ENCODE data around the gene ELK4. TPM values are rescaled to one million over a fixed set of nuclear protein-coding genes. Genes with fewer than 3 reads are reported as not detected.

Gene ELK4
- total RNA-seq, 1 experiment from 2014 or later = 31.2 TPM

DNA sequence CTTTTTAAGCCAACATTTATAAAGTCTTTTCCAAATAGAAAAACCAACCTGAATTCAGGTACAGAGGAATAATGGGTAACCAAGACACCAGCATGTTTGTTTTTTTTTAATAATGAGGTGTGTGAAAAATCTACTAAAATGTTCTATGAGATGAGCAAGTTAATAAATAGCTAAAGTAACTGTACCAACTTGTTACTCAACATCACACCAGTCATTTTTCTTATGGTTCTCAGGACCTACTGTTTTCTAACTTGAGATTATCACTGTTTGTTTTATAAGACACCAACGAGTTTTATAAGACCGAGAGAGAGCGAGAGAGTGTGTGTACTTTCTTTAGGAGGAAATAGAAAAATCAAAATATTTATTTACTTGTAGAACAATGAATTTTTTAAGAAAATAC lies 12.4 kb downstream of the ELK4 start:
- Mint-ChIP-seq H3K9me3 (no peaks in the 10 kb centered on the region), H3K4me3 (no peak overlapping the region), H3K27me3 (ENCODE audit: low read depth) (no peaks in the 10 kb centered on the region), H3K4me1 (no peaks in the 10 kb centered on the region), H3K27ac (no peak overlapping the region), H3K36me3 (ENCODE audit: insufficient read depth in 1 of 3, low read depth in 3 of 3) (peaks cover 35 to 79% (median 78%) of the 10 kb centered on the region in 3 experiments; a peak in 6 of 7 replicates)
- DNase-seq = no peak
- Histone ChIP-seq H2AK5ac (ENCODE audit: insufficient read length, low read length) (no peak overlapping the region), H2BK120ac (ENCODE audit: low read depth, low read length, poor library complexity, severe bottlenecking) (no peak overlapping the region), H3K27ac (ENCODE audit: insufficient read length, low read depth, low read length) (no peak overlapping the region), H2AFZ (ENCODE audit: low read length) (no peak overlapping the region), H3K27me3 (ENCODE audit: insufficient read depth, low read length) (no peaks in the 10 kb centered on the region), H2BK5ac (ENCODE audit: insufficient read length, low read length) (no peak overlapping the region), H3K4ac (ENCODE audit: low read depth, low read length) (no peak overlapping the region), H2BK15ac (ENCODE audit: low read depth, low read length) (no peak overlapping the region), H4K8ac (replicated peaks; ENCODE audit: insufficient read length, low read depth, low read length) (no peak overlapping the region), H3T11ph (ENCODE audit: low read length) (no peak overlapping the region), H2BK12ac (ENCODE audit: insufficient read length, low read depth, low read length) (no peak overlapping the region), H4K20me1 (ENCODE audit: control insufficient read depth, insufficient read depth, insufficient read length) (no peaks in the 10 kb centered on the region), H3K4me2 (ENCODE audit: insufficient read depth, insufficient read length, low read length) (no peak overlapping the region), H3K23me2 (ENCODE audit: insufficient read length, low read depth, low read length, poor library complexity, severe bottlenecking) (no peaks in the 10 kb centered on the region), H3K79me1 (ENCODE audit: insufficient read depth, low read depth, low read length, poor library complexity, severe bottlenecking) (peaks cover 3% of the 10 kb centered on the region), H3K18ac (ENCODE audit: insufficient read length, low read depth, low read length) (no peak overlapping the region), H4K5ac (ENCODE audit: insufficient read length, low read depth, low read length) (no peak overlapping the region), H3K4me1 (ENCODE audit: insufficient read depth, low read length) (no peaks in the 10 kb centered on the region), H3K9me3 (ENCODE audit: control insufficient read depth, low read depth, low read length) (no peaks in the 10 kb centered on the region), H3K79me2 (ENCODE audit: insufficient read depth, low read length) (peaks cover 2% of the 10 kb centered on the region; the same call in 1 of the 2 replicates), H3K9ac (ENCODE audit: extremely low read depth, insufficient read length, low read length) (no peak overlapping the region), H3K56ac (ENCODE audit: insufficient read length, low read depth, low read length) (no peak overlapping the region), H2BK20ac (ENCODE audit: low read depth, low read length, poor library complexity, severe bottlenecking) (no peak overlapping the region), H3K23ac (ENCODE audit: insufficient read length, low read depth, low read length) (no peak overlapping the region), H4K91ac (ENCODE audit: insufficient read length, low read depth, low read length) (no peak overlapping the region), H3K14ac (ENCODE audit: insufficient read depth, low read length) (no peak overlapping the region)
- no CpG with 5 or more reads among the region's 3 CpGs for WGBS (ENCODE audit: extremely low coverage, insufficient read length, low lambda C conversion rate)
- TF ChIP-seq, protein P1, sequence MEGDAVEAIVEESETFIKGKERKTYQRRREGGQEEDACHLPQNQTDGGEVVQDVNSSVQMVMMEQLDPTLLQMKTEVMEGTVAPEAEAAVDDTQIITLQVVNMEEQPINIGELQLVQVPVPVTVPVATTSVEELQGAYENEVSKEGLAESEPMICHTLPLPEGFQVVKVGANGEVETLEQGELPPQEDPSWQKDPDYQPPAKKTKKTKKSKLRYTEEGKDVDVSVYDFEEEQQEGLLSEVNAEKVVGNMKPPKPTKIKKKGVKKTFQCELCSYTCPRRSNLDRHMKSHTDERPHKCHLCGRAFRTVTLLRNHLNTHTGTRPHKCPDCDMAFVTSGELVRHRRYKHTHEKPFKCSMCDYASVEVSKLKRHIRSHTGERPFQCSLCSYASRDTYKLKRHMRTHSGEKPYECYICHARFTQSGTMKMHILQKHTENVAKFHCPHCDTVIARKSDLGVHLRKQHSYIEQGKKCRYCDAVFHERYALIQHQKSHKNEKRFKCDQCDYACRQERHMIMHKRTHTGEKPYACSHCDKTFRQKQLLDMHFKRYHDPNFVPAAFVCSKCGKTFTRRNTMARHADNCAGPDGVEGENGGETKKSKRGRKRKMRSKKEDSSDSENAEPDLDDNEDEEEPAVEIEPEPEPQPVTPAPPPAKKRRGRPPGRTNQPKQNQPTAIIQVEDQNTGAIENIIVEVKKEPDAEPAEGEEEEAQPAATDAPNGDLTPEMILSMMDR (conservative IDR thresholded peaks at IDR 0.05) = no peak
